HepG2 (cell line): ENCODE measurements around the gene SH3GLB2. TPM values are rescaled to one million over a fixed set of nuclear protein-coding genes. Genes with fewer than 3 reads are reported as not detected.

Source experiments
- ATAC-seq: fragments of 200-7000 bp; cut with Tn5 transposase; 3 replicates; pipeline ENCODE4 v1.9.1; 2020; ENCODE audit warnings: mild to moderate bottlenecking, moderate library complexity
- BruUV-seq: library from RNA; stranded (reverse); fragments of 400-500 nt; replicated peaks from 2 replicates; lab custom pipeline; 2021; lab: Mats Ljungman, UMichigan
- CTCF ChIA-PET: fragments of 300-600 bp; formaldehyde crosslinking; extraction: SDS; loops from one replicate; lab custom pipeline; 2021; ENCODE audit warnings: low total read pairs, inconsistent platforms, low intra/inter-chr PET ratio; lab: Yijun Ruan, JAX
- POLR2A ChIA-PET: fragments of 350-600 bp; sonication (Branson Sonifier 250); formaldehyde crosslinking; loops from one replicate; lab custom pipeline; 2020; ENCODE audit warnings: antibody characterized with exemption, inconsistent platforms; lab: Yijun Ruan, JAX
- DNase-seq: peaks from one replicate; pipeline ENCODE4 v3.0.0-alpha.2; 2015; ENCODE audit warnings: low spot score
- FAIRE-seq: peaks from 3 replicates; lab custom pipeline; 2011; peaks lifted over from hg19 to GRCh38; lab: Jason Lieb, UNC
- H2AFZ ChIP-seq: one replicate; pipeline ENCODE4 v1.6.1; 2011; ENCODE audit warnings: low read length, inconsistent platforms
- H3K27ac ChIP-seq: fragments of 300-600 bp; 3 replicates; pipeline ENCODE4 v1.8.0; 2011; ENCODE audit warnings: mixed run types, mild to moderate bottlenecking, mixed read lengths, low read length, inconsistent platforms; ENCODE audit not compliant: insufficient read depth; ENCODE audit errors: extremely low read length
- H3K27me3 ChIP-seq, 2 experiments: fragments of 200-600 bp in 1 of 2; 2 replicates in 1 of 2; 3 replicates in 1 of 2; pipeline versions ENCODE4 v1.6.0 to v1.8.0; 2011; ENCODE audit warnings: low read length in 2 of 2, mild to moderate bottlenecking in 2 of 2, moderate library complexity in 2 of 2, inconsistent platforms in 1 of 2; ENCODE audit not compliant: insufficient read depth in 2 of 2, control insufficient read depth in 1 of 2
- H3K36me3 ChIP-seq, 2 experiments: fragments of 200-600 bp in 1 of 2; replicated peaks in 1 of 2; 2 replicates in 1 of 2; 3 replicates in 1 of 2; pipeline versions ENCODE4 v1.5.1 to v1.8.0; 2011; ENCODE audit warnings: low read length in 2 of 2, inconsistent platforms in 1 of 2; ENCODE audit not compliant: insufficient read depth in 2 of 2, control insufficient read depth in 1 of 2
- H3K4me1 ChIP-seq: 2 replicates; pipeline ENCODE4 v1.5.1; 2012; ENCODE audit warnings: low read length, inconsistent platforms; ENCODE audit not compliant: insufficient read depth
- H3K4me2 ChIP-seq: 2 replicates; pipeline ENCODE4 v1.6.0; 2011; ENCODE audit warnings: low read depth, low read length, inconsistent platforms
- H3K4me3 ChIP-seq, 3 experiments: fragments of 200-600 bp in 1 of 3; sonication (generic), shearing (Covaris generic) in 1 of 3; replicated peaks in 1 of 3; 2 replicates each; pipeline ENCODE4 v1.5.1; 2011 to 2016; ENCODE audit warnings: low read length in 3 of 3, inconsistent platforms in 2 of 3, low read depth in 2 of 3, mild to moderate bottlenecking in 2 of 3, control low read depth in 1 of 3, mixed read lengths in 1 of 3; ENCODE audit not compliant: insufficient read depth in 1 of 3
- H3K79me2 ChIP-seq: one replicate; pipeline ENCODE4 v1.6.1; 2011; ENCODE audit warnings: low read length, inconsistent platforms; ENCODE audit not compliant: insufficient read depth
- H3K9ac ChIP-seq: 2 replicates; pipeline ENCODE4 v1.6.0; 2011; ENCODE audit warnings: mild to moderate bottlenecking, low read depth, low read length, inconsistent platforms; ENCODE audit not compliant: insufficient read depth
- H3K9me3 ChIP-seq: 2 replicates; pipeline ENCODE4 v1.5.1; 2012; ENCODE audit warnings: mild to moderate bottlenecking, low read length
- H4K20me1 ChIP-seq: 2 replicates; pipeline ENCODE4 v1.6.0; 2011; ENCODE audit warnings: inconsistent platforms, mild to moderate bottlenecking, low read length, moderate library complexity; ENCODE audit not compliant: insufficient read depth
- RARG ChIP-seq: sonication (generic); formaldehyde crosslinking; IDR thresholded peaks from 2 replicates; pipeline ENCODE4 v1.4.0; 2020; ENCODE audit warnings: low read depth, mild to moderate bottlenecking, missing genetic modification reagents
- ZNF768 ChIP-seq: sonication (generic); formaldehyde crosslinking; IDR thresholded peaks from 2 replicates; pipeline ENCODE4 v1.4.0; 2020; ENCODE audit warnings: missing genetic modification reagents
- ZNF770 ChIP-seq: sonication (generic); formaldehyde crosslinking; IDR thresholded peaks from 2 replicates; pipeline ENCODE4 v1.5.0; 2020; ENCODE audit warnings: mild to moderate bottlenecking, missing genetic modification reagents
- WGBS: methylation state at CpG from one replicate; pipeline ENCODE4 v1.1.6; 2017; ENCODE audit warnings: low lambda C conversion rate; 5-methylcytosine and 5-hydroxymethylcytosine counted together
- in situ Hi-C: cut with HindIII; loops from 2 replicates; pipeline ENCODE4 v1.10.0; 2017; ENCODE audit warnings: low pct_unique_long_range_greater_than_20kb; ENCODE audit not compliant: extremely low pct_ligation_motif_present
- intact Hi-C: fragments of 100-400 bp; cut with micrococcal nuclease; formaldehyde crosslinking; loops from one replicate; pipeline ENCODE4 v1.10.0; 2022; ENCODE audit not compliant: unreplicated experiment
- polyA plus RNA-seq, 8 experiments: library from polyadenylated mRNA; depleted of rRNA in 3 of 8; stranded (reverse) in 7 of 8; unstranded in 1 of 8; fragments of >200 nt; fragmentation: Illumina TruSeq in 4 of 8; extraction: Trizol in 4 of 8; gene quantifications; 2 replicates each; pipeline versions ENCODE4 v1.2.1 to v1.2.3, GENCODE V29; 2011 to 2016; ENCODE audit warnings: low read depth in 4 of 8, missing spikeins in 1 of 8, mixed read lengths in 1 of 8; ENCODE audit not compliant: insufficient read depth in 1 of 8
- total RNA-seq, 5 experiments: library from RNA; depleted of rRNA; stranded (reverse); fragments of >200 nt; fragmentation: Illumina TruSeq; extraction: Trizol; gene quantifications; 2 replicates each; pipeline ENCODE4 v1.2.3, GENCODE V29; 2016; ENCODE audit warnings: low read depth in 1 of 5
- TF ChIP-seq, protein P1 (sequence below): sonication (generic); formaldehyde crosslinking; IDR thresholded peaks from 2 replicates; pipeline ENCODE4 v1.4.0; 2020; ENCODE audit warnings: missing genetic modification reagents
- TF ChIP-seq, protein P2 (sequence below): sonication (generic); formaldehyde crosslinking; IDR thresholded peaks from 2 replicates; pipeline ENCODE4 v1.9.0; 2021; ENCODE audit warnings: mild to moderate bottlenecking, missing genetic modification reagents

SH3GLB2 gene
- total and polyA plus RNA-seq, 2 of the 13 experiments (the other 11 are each of a cell fraction or from before 2014, with no cell fraction given) = 24.0 to 40.6 TPM

- peak; percentile 18; the same call in 1 of the 2 replicates for TF ChIP-seq ZNF768 (CRISPR knock-in tag)
- TF ChIP-seq, all 625 proteins: peak for 24
Measured at GRCh38 chr9:129075996-129076639, 48.0 kb upstream of the SH3GLB2 start (continued).

GRCh38 chr9:129074106-129074505, 46.0 kb upstream of the SH3GLB2 start:
- peaks cover 4% of the 10 kb centered on the region for H3K79me2 ChIP-seq
- ChIA-PET CTCF (no interaction called here), POLR2A (interaction anchor here (1.3 kb wide), 1 partner anchor 38 kb away, joined by 3 read pairs; the partner anchor contains the start of gene MIGA2)
- intact Hi-C loops = no loop called here
- H2AFZ ChIP-seq = no peak overlapping the region
- H3K9ac ChIP-seq = no peak overlapping the region
- in situ Hi-C loops = no loop called here
- no TSS peak for BruUV-seq
- 66% methylated on average over 3 of the region's 3 CpGs for WGBS
- ATAC-seq = no peak
- no peak for DNase-seq
- peaks cover 47% of the 10 kb centered on the region for H3K4me1 ChIP-seq
- TF ChIP-seq RARG (CRISPR knock-in tag) (no peak), ZNF770 (CRISPR knock-in tag) (peak; percentile 72)
- TF ChIP-seq, protein P1, sequence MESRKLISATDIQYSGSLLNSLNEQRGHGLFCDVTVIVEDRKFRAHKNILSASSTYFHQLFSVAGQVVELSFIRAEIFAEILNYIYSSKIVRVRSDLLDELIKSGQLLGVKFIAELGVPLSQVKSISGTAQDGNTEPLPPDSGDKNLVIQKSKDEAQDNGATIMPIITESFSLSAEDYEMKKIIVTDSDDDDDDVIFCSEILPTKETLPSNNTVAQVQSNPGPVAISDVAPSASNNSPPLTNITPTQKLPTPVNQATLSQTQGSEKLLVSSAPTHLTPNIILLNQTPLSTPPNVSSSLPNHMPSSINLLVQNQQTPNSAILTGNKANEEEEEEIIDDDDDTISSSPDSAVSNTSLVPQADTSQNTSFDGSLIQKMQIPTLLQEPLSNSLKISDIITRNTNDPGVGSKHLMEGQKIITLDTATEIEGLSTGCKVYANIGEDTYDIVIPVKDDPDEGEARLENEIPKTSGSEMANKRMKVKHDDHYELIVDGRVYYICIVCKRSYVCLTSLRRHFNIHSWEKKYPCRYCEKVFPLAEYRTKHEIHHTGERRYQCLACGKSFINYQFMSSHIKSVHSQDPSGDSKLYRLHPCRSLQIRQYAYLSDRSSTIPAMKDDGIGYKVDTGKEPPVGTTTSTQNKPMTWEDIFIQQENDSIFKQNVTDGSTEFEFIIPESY (CRISPR knock-in tag) = peak; percentile 57; the same call in 1 of the 2 replicates
- TF ChIP-seq, protein P2, sequence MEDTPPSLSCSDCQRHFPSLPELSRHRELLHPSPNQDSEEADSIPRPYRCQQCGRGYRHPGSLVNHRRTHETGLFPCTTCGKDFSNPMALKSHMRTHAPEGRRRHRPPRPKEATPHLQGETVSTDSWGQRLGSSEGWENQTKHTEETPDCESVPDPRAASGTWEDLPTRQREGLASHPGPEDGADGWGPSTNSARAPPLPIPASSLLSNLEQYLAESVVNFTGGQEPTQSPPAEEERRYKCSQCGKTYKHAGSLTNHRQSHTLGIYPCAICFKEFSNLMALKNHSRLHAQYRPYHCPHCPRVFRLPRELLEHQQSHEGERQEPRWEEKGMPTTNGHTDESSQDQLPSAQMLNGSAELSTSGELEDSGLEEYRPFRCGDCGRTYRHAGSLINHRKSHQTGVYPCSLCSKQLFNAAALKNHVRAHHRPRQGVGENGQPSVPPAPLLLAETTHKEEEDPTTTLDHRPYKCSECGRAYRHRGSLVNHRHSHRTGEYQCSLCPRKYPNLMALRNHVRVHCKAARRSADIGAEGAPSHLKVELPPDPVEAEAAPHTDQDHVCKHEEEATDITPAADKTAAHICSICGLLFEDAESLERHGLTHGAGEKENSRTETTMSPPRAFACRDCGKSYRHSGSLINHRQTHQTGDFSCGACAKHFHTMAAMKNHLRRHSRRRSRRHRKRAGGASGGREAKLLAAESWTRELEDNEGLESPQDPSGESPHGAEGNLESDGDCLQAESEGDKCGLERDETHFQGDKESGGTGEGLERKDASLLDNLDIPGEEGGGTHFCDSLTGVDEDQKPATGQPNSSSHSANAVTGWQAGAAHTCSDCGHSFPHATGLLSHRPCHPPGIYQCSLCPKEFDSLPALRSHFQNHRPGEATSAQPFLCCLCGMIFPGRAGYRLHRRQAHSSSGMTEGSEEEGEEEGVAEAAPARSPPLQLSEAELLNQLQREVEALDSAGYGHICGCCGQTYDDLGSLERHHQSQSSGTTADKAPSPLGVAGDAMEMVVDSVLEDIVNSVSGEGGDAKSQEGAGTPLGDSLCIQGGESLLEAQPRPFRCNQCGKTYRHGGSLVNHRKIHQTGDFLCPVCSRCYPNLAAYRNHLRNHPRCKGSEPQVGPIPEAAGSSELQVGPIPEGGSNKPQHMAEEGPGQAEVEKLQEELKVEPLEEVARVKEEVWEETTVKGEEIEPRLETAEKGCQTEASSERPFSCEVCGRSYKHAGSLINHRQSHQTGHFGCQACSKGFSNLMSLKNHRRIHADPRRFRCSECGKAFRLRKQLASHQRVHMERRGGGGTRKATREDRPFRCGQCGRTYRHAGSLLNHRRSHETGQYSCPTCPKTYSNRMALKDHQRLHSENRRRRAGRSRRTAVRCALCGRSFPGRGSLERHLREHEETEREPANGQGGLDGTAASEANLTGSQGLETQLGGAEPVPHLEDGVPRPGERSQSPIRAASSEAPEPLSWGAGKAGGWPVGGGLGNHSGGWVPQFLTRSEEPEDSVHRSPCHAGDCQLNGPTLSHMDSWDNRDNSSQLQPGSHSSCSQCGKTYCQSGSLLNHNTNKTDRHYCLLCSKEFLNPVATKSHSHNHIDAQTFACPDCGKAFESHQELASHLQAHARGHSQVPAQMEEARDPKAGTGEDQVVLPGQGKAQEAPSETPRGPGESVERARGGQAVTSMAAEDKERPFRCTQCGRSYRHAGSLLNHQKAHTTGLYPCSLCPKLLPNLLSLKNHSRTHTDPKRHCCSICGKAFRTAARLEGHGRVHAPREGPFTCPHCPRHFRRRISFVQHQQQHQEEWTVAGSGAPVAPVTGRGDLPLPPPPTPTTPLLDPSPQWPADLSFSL (CRISPR knock-in tag) = no peak
- H3K27me3 ChIP-seq = no peaks in the 10 kb centered on the region
- H4K20me1 ChIP-seq = no peaks in the 10 kb centered on the region
- H3K36me3 ChIP-seq = peaks cover 0 to 2% of the 10 kb centered on the region in 2 experiments; a peak in 2 of 5 replicates
- H3K4me2 ChIP-seq = no peak overlapping the region
- no peak overlapping the region for H3K27ac ChIP-seq
- no peak for FAIRE-seq
- H3K4me3 ChIP-seq = no peak overlapping the region
- H3K9me3 ChIP-seq = no peaks in the 10 kb centered on the region
